Endodermal cell (in vitro differentiated cells): Measurements from ENCODE around the gene RNF227. TPM values are rescaled to one million over a fixed set of nuclear protein-coding genes. Genes with fewer than 3 reads are reported as not detected.
A peak's percentile ranks its signal among the peaks of the same experiment; 100 is the strongest.

Experiments used
- DNase-seq: peaks from one replicate; pipeline ENCODE4 v3.0.0-alpha.2; 2017
- H3K27ac ChIP-seq: 2 replicates; pipeline ENCODE4 v1.5.1; 2013; ENCODE audit warnings: mild to moderate bottlenecking, low read depth, low read length, moderate library complexity
- H3K27me3 ChIP-seq: 2 replicates; pipeline ENCODE4 v1.6.1; 2013; ENCODE audit warnings: mild to moderate bottlenecking, low read length, moderate library complexity; ENCODE audit not compliant: insufficient read depth, control insufficient read depth, poor library complexity, severe bottlenecking
- H3K36me3 ChIP-seq: 2 replicates; pipeline ENCODE4 v1.7.0; 2013; ENCODE audit warnings: mild to moderate bottlenecking, low read length, moderate library complexity; ENCODE audit not compliant: control insufficient read depth, insufficient read depth
- H3K4me1 ChIP-seq: one replicate; pipeline ENCODE4 v1.7.0; 2013; ENCODE audit warnings: low read length; ENCODE audit not compliant: control insufficient read depth, insufficient read depth
- H3K4me3 ChIP-seq: 2 replicates; pipeline ENCODE4 v1.5.1; 2013; ENCODE audit warnings: mild to moderate bottlenecking, low read length, moderate library complexity
- H3K9ac ChIP-seq: 2 replicates; pipeline ENCODE4 v1.6.1; 2013; ENCODE audit warnings: mild to moderate bottlenecking, low read length, moderate library complexity; ENCODE audit not compliant: poor library complexity, severe bottlenecking; ENCODE audit errors: extremely low read depth
- H3K9me3 ChIP-seq: 2 replicates; pipeline ENCODE4 v1.6.1; 2013; ENCODE audit warnings: mild to moderate bottlenecking, low read length, moderate library complexity; ENCODE audit not compliant: control insufficient read depth
- H3K27ac Mint-ChIP-seq: 2 replicates; pipeline ENCODE4 v1.8.0; 2020; ENCODE audit warnings: mixed read lengths
- H3K27me3 Mint-ChIP-seq: 2 replicates; pipeline ENCODE4 v1.8.0; 2021; ENCODE audit warnings: mild to moderate bottlenecking, mixed read lengths; ENCODE audit not compliant: insufficient read depth
- H3K36me3 Mint-ChIP-seq: 2 replicates; pipeline ENCODE4 v1.8.0; 2020; ENCODE audit warnings: low read depth, mixed read lengths
- H3K4me1 Mint-ChIP-seq: 2 replicates; pipeline ENCODE4 v1.8.0; 2020; ENCODE audit warnings: mixed read lengths
- H3K4me3 Mint-ChIP-seq: 2 replicates; pipeline ENCODE4 v1.8.0; 2020; ENCODE audit warnings: mild to moderate bottlenecking, moderate library complexity, mixed read lengths
- H3K9me3 Mint-ChIP-seq: 2 replicates; pipeline ENCODE4 v1.8.0; 2020; ENCODE audit warnings: mild to moderate bottlenecking, mixed read lengths
- CTCF ChIP-seq: fragments of 200-600 bp; sonication (generic); conservative IDR thresholded peaks from 2 replicates; pipeline ENCODE4 v1.5.0; 2021; ENCODE audit warnings: antibody characterized with exemption, mild to moderate bottlenecking
- WGBS, 2 experiments: methylation state at CpG; one replicate each; pipeline versions ENCODE4 v1.1.5 to v1.1.7; 2013; ENCODE audit warnings: missing lambda C conversion rate in 2 of 2, mixed read lengths in 1 of 2; ENCODE audit not compliant: insufficient coverage in 1 of 2, insufficient read length in 1 of 2; 5-methylcytosine and 5-hydroxymethylcytosine counted together
- total RNA-seq, 2 donors: library from RNA; stranded (reverse); fragmentation: NEBNext Ultra II Directional in 1 of 2; extraction: Animal tissue kit (Norgen Biotek cat#: 25700) in 1 of 2; gene quantifications; 2 replicates in 1 of 2; 3 replicates in 1 of 2; pipeline ENCODE4 v1.2.1, GENCODE V29; 2021

The RNF227 gene
- total RNA-seq, 2 donors from 2014 or later = 1.1 to 1.6 TPM

- Mint-ChIP-seq H3K9me3 (no peaks in the 10 kb centered on the region), H3K27me3 (peaks cover 5% of the 10 kb centered on the region), H3K4me1 (no peaks in the 10 kb centered on the region), H3K36me3 (peaks cover 8% of the 10 kb centered on the region), H3K27ac (no peak overlapping the region), H3K4me3 (no peak overlapping the region)
- Histone ChIP-seq H3K36me3 (peaks cover 49% of the 10 kb centered on the region), H3K4me3 (no peak overlapping the region), H3K4me1 (no peaks in the 10 kb centered on the region), H3K9ac (no peak overlapping the region), H3K27me3 (no peaks in the 10 kb centered on the region), H3K9me3 (no peaks in the 10 kb centered on the region), H3K27ac (no peak overlapping the region)
- peak; percentile 42 for DNase-seq
- 90 to 93% methylated on average over 7 of the region's 7 CpGs for WGBS, 2 experiments
- no peak for TF ChIP-seq CTCF
Observed at GRCh38 chr17:7881276-7882054, 34.6 kb downstream of the RNF227 start.

- Histone ChIP-seq H3K27ac (no peak overlapping the region), H3K4me3 (no peak overlapping the region), H3K36me3 (peaks cover 61% of the 10 kb centered on the region), H3K9ac (no peak overlapping the region), H3K9me3 (no peaks in the 10 kb centered on the region), H3K4me1 (no peaks in the 10 kb centered on the region), H3K27me3 (no peaks in the 10 kb centered on the region)
- H3K9me3 Mint-ChIP-seq = no peaks in the 10 kb centered on the region
- H3K4me1 Mint-ChIP-seq = no peaks in the 10 kb centered on the region
- no peak for DNase-seq
- peaks cover 17% of the 10 kb centered on the region for H3K36me3 Mint-ChIP-seq
- WGBS, 2 experiments = 97 to 98% methylated on average over 3 of the region's 3 CpGs
- no peak overlapping the region for H3K4me3 Mint-ChIP-seq
- no peak for TF ChIP-seq CTCF
- no peaks in the 10 kb centered on the region for H3K27me3 Mint-ChIP-seq
- H3K27ac Mint-ChIP-seq = no peak overlapping the region
Observed at GRCh38 chr17:7880076-7880868, 35.8 kb downstream of the RNF227 start.

- no peaks in the 10 kb centered on the region for H3K9me3 Mint-ChIP-seq
- no peak overlapping the region for H3K4me3 Mint-ChIP-seq
- Histone ChIP-seq H3K9ac (no peak overlapping the region), H3K36me3 (peaks cover 76% of the 10 kb centered on the region), H3K4me1 (no peaks in the 10 kb centered on the region), H3K4me3 (no peak overlapping the region), H3K27me3 (no peaks in the 10 kb centered on the region), H3K9me3 (no peaks in the 10 kb centered on the region), H3K27ac (no peak overlapping the region)
- DNase-seq = peak; percentile 11
- H3K4me1 Mint-ChIP-seq = no peaks in the 10 kb centered on the region
- 95 to 99% methylated on average over 7 of the region's 7 CpGs for WGBS, 2 experiments
- peaks cover 25% of the 10 kb centered on the region for H3K36me3 Mint-ChIP-seq
- H3K27ac Mint-ChIP-seq = no peak overlapping the region
- H3K27me3 Mint-ChIP-seq = no peaks in the 10 kb centered on the region
- TF ChIP-seq CTCF = no peak
Observed at GRCh38 chr17:7878234-7878633, 37.9 kb downstream of the RNF227 start.
